ENCODE results near the gene VAT1L.

Gene VAT1L

DNA sequence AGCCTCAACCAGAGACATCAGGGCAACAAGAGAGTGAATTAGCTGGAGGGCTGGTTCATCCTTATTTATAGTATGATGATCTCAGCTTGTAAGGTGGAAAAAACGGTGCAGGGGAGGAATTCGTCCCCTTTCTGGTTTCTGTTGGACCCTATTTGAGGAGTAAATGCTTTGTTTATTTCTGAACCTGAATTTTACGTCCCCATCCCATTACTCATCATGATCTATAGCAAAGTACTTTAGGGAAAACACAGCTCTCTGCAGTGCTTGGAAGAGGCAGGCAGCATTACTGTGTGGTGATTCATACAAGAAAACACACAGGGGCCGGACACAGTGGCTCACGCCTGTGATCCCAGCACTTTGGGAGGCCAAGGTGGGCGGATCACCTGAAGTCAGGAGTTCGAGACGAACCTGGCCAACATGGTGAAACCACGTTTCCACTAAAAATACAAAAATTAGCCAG lies 8.0 kb upstream of the VAT1L start:
- H3K27me3 ChIP-seq (ENCODE audit: control insufficient read depth in 2 of 2, insufficient read depth in 2 of 2, low read length in 2 of 2), result no peaks in the 10 kb centered on the region
- H3K9me3 ChIP-seq (ENCODE audit: control insufficient read depth in 2 of 2, low read length in 2 of 2), result no peaks in the 10 kb centered on the region
- H3K36me3 ChIP-seq (ENCODE audit: control insufficient read depth in 2 of 2, insufficient read depth in 2 of 2, low read length in 2 of 2), result no peaks in the 10 kb centered on the region
- H3K4me3 ChIP-seq (ENCODE audit: low read length in 2 of 2), result no peak overlapping the region
- no peaks in the 10 kb centered on the region for H3K4me1 ChIP-seq (ENCODE audit: control insufficient read depth in 2 of 2, insufficient read depth in 2 of 2, low read length in 2 of 2)
- H3K27ac ChIP-seq (ENCODE audit: low read depth in 2 of 2, low read length in 2 of 2), result no peak overlapping the region
- no peak overlapping the region for H3K9ac ChIP-seq (ENCODE audit: low read depth in 1 of 2, low read length in 2 of 2)

DNA sequence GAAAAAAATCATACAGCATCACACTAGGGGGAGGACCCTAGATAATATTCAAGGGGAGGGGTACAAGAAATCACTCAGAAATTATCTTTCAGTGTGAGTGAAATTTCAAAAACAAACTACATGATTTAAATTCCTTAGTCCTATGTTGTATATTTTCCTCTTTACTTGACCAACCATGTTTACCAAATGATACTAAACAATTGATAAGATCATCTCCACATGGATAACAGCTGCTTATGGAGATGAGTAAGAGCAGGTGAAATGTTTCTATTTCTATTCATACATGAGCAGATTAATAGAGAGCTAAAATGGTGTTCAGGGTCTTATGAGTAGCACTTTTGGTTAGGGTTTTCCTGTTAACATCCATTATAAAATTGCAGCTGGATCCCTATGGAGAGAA lies 7.3 kb upstream of the VAT1L start:
- no peak overlapping the region for H3K4me3 ChIP-seq (ENCODE audit: low read length in 2 of 2)
- no peaks in the 10 kb centered on the region for H3K9me3 ChIP-seq (ENCODE audit: control insufficient read depth in 2 of 2, low read length in 2 of 2)
- no peak overlapping the region for H3K27ac ChIP-seq (ENCODE audit: low read depth in 2 of 2, low read length in 2 of 2)
- no peak overlapping the region for H3K9ac ChIP-seq (ENCODE audit: low read depth in 1 of 2, low read length in 2 of 2)
- no peaks in the 10 kb centered on the region for H3K36me3 ChIP-seq (ENCODE audit: control insufficient read depth in 2 of 2, insufficient read depth in 2 of 2, low read length in 2 of 2)
- H3K4me1 ChIP-seq (ENCODE audit: control insufficient read depth in 2 of 2, insufficient read depth in 2 of 2, low read length in 2 of 2), result no peaks in the 10 kb centered on the region
- H3K27me3 ChIP-seq (ENCODE audit: control insufficient read depth in 2 of 2, insufficient read depth in 2 of 2, low read length in 2 of 2), result no peaks in the 10 kb centered on the region

DNA sequence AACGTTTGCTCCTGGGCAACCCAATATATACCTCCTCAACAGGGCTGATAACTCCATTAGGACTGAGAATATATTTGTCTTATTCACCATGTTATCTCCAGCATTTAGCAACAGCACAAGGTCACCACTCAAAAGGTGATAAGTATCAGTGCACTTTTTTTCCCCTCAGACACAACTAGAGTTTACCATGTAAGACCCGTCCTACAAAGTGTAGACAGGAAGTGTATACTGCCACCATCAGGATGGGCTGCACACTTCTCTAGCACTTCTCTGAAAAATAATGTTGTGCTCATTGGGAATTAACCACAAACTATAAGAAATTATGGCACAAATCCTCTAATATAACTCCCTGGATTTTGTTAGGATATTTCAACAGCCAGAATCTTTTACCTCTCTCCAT lies 5.7 kb upstream of the VAT1L start:
- H3K27me3 ChIP-seq (ENCODE audit: control insufficient read depth in 2 of 2, insufficient read depth in 2 of 2, low read length in 2 of 2), result peaks cover 8 to 15% of the 10 kb centered on the region in 2 donors
- no peaks in the 10 kb centered on the region for H3K36me3 ChIP-seq (ENCODE audit: control insufficient read depth in 2 of 2, insufficient read depth in 2 of 2, low read length in 2 of 2)
- H3K9me3 ChIP-seq (ENCODE audit: control insufficient read depth in 2 of 2, low read length in 2 of 2), result no peaks in the 10 kb centered on the region
- H3K4me1 ChIP-seq (ENCODE audit: control insufficient read depth in 2 of 2, insufficient read depth in 2 of 2, low read length in 2 of 2), result no peaks in the 10 kb centered on the region
- H3K27ac ChIP-seq (ENCODE audit: low read depth in 2 of 2, low read length in 2 of 2), result no peak overlapping the region
- no peak overlapping the region for H3K9ac ChIP-seq (ENCODE audit: low read depth in 1 of 2, low read length in 2 of 2)
- no peak overlapping the region for H3K4me3 ChIP-seq (ENCODE audit: low read length in 2 of 2)

DNA sequence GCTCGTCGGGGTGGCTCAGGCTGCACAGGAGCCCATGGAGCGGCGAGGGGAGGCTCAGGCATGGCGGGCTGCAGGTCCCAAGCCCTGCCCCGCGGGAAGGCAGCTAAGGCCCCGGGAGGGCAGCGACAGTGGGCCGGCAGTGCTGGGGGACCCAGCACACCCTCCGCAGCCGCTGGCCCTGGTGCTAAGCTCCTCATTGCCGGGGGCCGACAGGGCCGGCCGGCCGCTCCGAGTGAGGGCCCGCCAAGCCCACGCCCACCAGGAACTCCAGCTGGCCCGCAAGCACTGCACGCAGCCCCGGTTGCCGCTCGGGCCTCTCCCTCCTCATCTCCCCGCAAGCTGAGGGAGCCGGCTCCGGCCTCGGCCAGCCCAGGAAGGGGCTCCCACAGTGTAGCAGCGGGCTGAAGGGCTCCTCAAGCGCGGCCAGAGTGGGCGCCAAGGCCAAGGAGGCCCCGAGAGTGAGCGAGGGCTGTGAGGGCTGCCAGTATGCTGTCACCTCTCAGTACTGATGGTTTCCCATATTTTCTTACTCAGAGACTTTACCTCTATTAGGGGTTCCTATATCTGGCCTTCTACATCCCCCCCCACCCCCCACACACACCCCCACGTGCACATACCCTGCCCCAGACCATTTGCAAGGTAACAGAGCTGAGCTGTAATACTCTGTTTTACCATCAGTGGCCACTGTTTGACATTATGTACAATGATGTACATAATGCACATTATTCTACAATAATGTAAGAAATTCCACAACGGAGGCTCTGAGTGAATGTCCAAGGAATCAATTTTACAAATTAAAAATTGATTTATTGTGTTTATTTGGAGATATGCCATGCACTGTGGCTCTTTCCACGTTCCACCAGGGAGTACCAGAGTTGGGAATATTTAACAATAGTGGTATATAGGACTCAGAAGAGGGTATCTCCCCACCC lies 3.7 kb upstream of the VAT1L start:
- Histone ChIP-seq H3K4me3 (ENCODE audit: low read length in 2 of 2) (no peak overlapping the region), H3K9me3 (ENCODE audit: control insufficient read depth in 2 of 2, low read length in 2 of 2) (no peaks in the 10 kb centered on the region), H3K27ac (ENCODE audit: low read depth in 2 of 2, low read length in 2 of 2) (no peak overlapping the region), H3K4me1 (ENCODE audit: control insufficient read depth in 2 of 2, insufficient read depth in 2 of 2, low read length in 2 of 2) (peaks cover 3 to 4% of the 10 kb centered on the region in 2 donors), H3K27me3 (ENCODE audit: control insufficient read depth in 2 of 2, insufficient read depth in 2 of 2, low read length in 2 of 2) (peaks cover 18 to 33% of the 10 kb centered on the region in 2 donors), H3K9ac (ENCODE audit: low read depth in 1 of 2, low read length in 2 of 2) (no peak overlapping the region), H3K36me3 (ENCODE audit: control insufficient read depth in 2 of 2, insufficient read depth in 2 of 2, low read length in 2 of 2) (no peaks in the 10 kb centered on the region)

DNA sequence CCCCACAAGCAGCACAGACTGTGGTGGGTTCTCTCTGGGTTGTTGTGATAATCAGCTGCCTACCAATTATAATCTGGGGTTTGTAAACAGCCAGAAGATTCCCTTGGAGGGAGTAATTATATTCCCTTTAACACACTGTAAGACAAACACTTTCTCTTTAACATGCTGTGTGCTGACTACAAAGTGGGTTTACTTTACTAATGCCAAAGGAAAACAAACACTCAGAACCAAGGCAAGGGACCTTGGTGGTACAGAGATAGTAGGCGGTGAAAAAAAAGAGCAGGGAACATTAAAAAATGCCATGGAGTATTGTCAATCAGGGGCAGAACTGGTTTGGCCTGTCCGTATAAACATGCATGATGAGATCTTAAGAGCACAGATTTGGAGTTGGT lies 3.0 kb upstream of the VAT1L start:
- H3K4me1 ChIP-seq (ENCODE audit: control insufficient read depth in 2 of 2, insufficient read depth in 2 of 2, low read length in 2 of 2), result peaks cover 3 to 4% of the 10 kb centered on the region in 2 donors
- no peak overlapping the region for H3K9ac ChIP-seq (ENCODE audit: low read depth in 1 of 2, low read length in 2 of 2)
- no peaks in the 10 kb centered on the region for H3K9me3 ChIP-seq (ENCODE audit: control insufficient read depth in 2 of 2, low read length in 2 of 2)
- H3K27me3 ChIP-seq (ENCODE audit: control insufficient read depth in 2 of 2, insufficient read depth in 2 of 2, low read length in 2 of 2), result peaks cover 25 to 39% of the 10 kb centered on the region in 2 donors
- H3K36me3 ChIP-seq (ENCODE audit: control insufficient read depth in 2 of 2, insufficient read depth in 2 of 2, low read length in 2 of 2), result no peaks in the 10 kb centered on the region
- H3K4me3 ChIP-seq (ENCODE audit: low read length in 2 of 2), result no peak overlapping the region
- no peak overlapping the region for H3K27ac ChIP-seq (ENCODE audit: low read depth in 2 of 2, low read length in 2 of 2)

DNA sequence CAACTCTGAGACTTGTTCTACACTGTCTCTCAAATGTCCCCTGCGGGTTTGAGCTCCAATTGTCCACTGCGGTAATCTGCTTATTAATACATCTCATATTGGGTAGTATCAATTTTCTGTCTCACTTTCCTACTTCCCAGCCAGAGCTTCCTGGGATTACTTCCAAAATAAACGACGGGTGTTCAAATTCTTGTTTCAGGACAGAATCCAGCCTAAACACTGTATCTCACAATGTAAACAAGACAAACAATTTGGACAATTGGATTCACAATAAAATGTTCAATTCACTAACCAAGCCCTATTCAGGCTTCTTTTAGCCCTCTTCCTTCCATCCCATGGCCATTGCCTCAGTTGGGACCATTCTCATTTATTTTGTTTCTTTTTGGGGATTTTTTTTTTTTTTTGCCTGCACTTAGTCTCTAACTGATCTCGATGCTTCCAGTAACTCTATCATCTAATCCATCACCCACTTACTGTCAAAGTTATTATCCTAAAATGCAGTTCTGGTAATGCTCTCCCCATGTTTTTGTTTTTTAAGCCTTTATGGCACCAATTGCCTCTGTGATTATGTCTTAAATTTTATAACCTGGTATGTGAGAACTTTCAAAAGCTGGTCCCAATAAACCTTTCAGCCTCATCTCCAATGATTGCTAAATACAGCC lies 2.0 kb upstream of the VAT1L start:
- H3K9me3 ChIP-seq (ENCODE audit: control insufficient read depth in 2 of 2, low read length in 2 of 2), result no peaks in the 10 kb centered on the region
- H3K27me3 ChIP-seq (ENCODE audit: control insufficient read depth in 2 of 2, insufficient read depth in 2 of 2, low read length in 2 of 2), result peaks cover 29 to 45% of the 10 kb centered on the region in 2 donors

DNA sequence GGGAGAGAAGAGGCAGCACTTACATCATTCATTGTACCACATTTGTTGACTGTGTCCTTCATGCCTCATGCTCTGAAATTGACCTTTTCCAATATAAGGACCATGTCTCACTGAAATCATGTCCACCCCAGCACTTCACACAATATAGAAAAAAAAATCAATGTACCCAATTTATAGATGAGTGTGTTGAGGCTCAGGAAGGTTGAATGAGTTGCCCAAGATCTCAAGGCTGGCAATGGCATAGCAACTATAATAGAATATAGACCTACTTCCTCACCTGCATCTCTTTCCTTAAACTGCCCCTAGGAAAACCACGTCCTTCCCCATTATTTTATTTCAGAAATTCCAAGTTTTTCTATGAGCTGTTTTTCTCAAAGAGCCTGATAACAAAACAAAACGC lies 912 bp upstream of the VAT1L start:
- Histone ChIP-seq H3K27me3 (ENCODE audit: control insufficient read depth in 2 of 2, insufficient read depth in 2 of 2, low read length in 2 of 2) (peaks cover 32 to 49% of the 10 kb centered on the region in 2 donors), H3K9ac (ENCODE audit: low read depth in 1 of 2, low read length in 2 of 2) (no peak overlapping the region), H3K36me3 (ENCODE audit: control insufficient read depth in 2 of 2, insufficient read depth in 2 of 2, low read length in 2 of 2) (no peaks in the 10 kb centered on the region), H3K9me3 (ENCODE audit: control insufficient read depth in 2 of 2, low read length in 2 of 2) (no peaks in the 10 kb centered on the region), H3K4me1 (ENCODE audit: control insufficient read depth in 2 of 2, insufficient read depth in 2 of 2, low read length in 2 of 2) (peaks cover 3 to 4% of the 10 kb centered on the region in 2 donors), H3K27ac (ENCODE audit: low read depth in 2 of 2, low read length in 2 of 2) (no peak overlapping the region), H3K4me3 (ENCODE audit: low read length in 2 of 2) (no peak overlapping the region)

More for the DNA sequence above, 2.0 kb upstream of the VAT1L start:
- H3K9ac ChIP-seq (ENCODE audit: low read depth in 1 of 2, low read length in 2 of 2), result no peak overlapping the region
- no peak overlapping the region for H3K4me3 ChIP-seq (ENCODE audit: low read length in 2 of 2)
- H3K4me1 ChIP-seq (ENCODE audit: control insufficient read depth in 2 of 2, insufficient read depth in 2 of 2, low read length in 2 of 2), result peaks cover 3 to 4% of the 10 kb centered on the region in 2 donors
- no peak overlapping the region for H3K27ac ChIP-seq (ENCODE audit: low read depth in 2 of 2, low read length in 2 of 2)
- H3K36me3 ChIP-seq (ENCODE audit: control insufficient read depth in 2 of 2, insufficient read depth in 2 of 2, low read length in 2 of 2), result no peaks in the 10 kb centered on the region

DNA sequence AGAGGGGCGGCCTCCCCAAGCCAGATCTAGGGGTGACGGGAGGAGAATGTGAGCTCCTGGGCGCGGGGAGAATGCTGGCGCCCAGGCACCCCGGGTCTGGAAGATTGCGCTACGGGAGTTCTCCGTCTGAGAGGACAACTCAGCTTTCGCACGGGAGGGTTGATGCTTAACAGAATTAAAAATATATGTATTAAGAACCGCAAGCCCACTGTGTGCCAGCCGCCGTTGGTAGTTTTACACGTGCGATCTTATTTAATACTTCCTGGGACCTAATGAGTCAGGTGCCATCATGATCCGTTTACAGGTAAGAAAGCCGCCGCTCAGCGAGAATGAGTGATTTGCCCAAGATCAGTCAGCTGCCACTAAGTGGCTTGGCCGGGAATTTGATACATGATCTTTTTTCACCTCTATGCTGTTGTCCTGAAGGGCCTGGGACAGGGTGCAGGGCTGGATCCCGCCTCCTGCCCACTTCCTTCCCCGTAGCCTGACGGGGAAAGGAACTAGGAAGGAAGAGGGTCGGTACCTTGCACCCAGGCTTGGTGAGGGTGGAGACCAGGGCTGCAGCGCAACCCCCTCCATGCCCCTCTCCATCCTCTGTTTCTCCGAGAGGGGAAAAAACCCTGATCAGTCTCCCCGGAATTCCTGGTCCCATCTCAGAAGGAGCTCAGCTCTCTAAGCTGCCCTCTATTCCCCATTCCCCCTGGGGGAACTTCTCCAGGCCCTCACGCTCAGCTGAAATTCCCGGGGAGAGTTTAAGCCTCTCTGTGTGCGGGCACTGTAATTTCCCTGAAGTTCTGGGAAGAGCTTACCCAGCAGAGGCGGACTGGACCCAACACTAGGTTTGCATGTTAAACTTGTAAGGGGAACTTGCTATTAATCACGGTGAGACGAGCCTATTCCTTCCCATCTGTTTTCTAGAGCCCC lies 983 bp downstream of the VAT1L start:
- Histone ChIP-seq H3K27me3 (ENCODE audit: control insufficient read depth in 2 of 2, insufficient read depth in 2 of 2, low read length in 2 of 2) (peaks cover 35 to 49% of the 10 kb centered on the region in 2 donors), H3K4me3 (ENCODE audit: low read length in 2 of 2) (peak overlapping the region; percentile 37 to 42), H3K36me3 (ENCODE audit: control insufficient read depth in 2 of 2, insufficient read depth in 2 of 2, low read length in 2 of 2) (no peaks in the 10 kb centered on the region), H3K9ac (ENCODE audit: low read depth in 1 of 2, low read length in 2 of 2) (no peak overlapping the region), H3K27ac (ENCODE audit: low read depth in 2 of 2, low read length in 2 of 2) (no peak overlapping the region), H3K4me1 (ENCODE audit: control insufficient read depth in 2 of 2, insufficient read depth in 2 of 2, low read length in 2 of 2) (peaks cover 3 to 4% of the 10 kb centered on the region in 2 donors), H3K9me3 (ENCODE audit: control insufficient read depth in 2 of 2, low read length in 2 of 2) (no peaks in the 10 kb centered on the region)

DNA sequence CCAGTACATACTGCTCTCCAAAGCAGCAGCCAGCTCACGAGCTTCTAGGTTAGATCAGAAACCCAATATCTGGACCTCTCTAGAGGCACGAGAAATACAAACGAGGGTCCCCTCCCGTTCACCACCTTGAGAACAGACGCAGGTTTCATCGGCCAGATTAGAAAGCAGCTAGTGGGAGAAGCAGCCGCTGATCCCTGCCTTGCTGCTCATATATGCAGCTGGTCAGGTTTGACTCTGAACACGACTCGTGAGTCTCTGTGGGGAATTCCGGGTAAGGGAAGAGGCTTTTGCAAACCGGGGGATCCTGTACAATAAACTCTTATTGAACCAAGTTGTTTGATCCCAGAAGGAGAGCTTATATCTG lies 1.6 kb downstream of the VAT1L start:
- Histone ChIP-seq H3K4me1 (ENCODE audit: control insufficient read depth in 2 of 2, insufficient read depth in 2 of 2, low read length in 2 of 2) (peaks cover 3 to 4% of the 10 kb centered on the region in 2 donors), H3K27me3 (ENCODE audit: control insufficient read depth in 2 of 2, insufficient read depth in 2 of 2, low read length in 2 of 2) (peaks cover 35 to 49% of the 10 kb centered on the region in 2 donors)

More for the DNA sequence above, 1.6 kb downstream of the VAT1L start:
- Histone ChIP-seq H3K36me3 (ENCODE audit: control insufficient read depth in 2 of 2, insufficient read depth in 2 of 2, low read length in 2 of 2) (no peaks in the 10 kb centered on the region), H3K9me3 (ENCODE audit: control insufficient read depth in 2 of 2, low read length in 2 of 2) (no peaks in the 10 kb centered on the region), H3K4me3 (ENCODE audit: low read length in 2 of 2) (peak overlapping the region in 1 of 2 donors; percentile 42), H3K9ac (ENCODE audit: low read depth in 1 of 2, low read length in 2 of 2) (no peak overlapping the region), H3K27ac (ENCODE audit: low read depth in 2 of 2, low read length in 2 of 2) (no peak overlapping the region)

Data from mucosa of rectum (tissue), 2 donors.